Activated CD4-positive, alpha-beta T cell treated with anti-CD3 and anti-CD28 coated beads for 36 hours (primary cell): ENCODE results near the gene KLHL17. TPM values are rescaled to one million over a fixed set of nuclear protein-coding genes. Genes with fewer than 3 reads are reported as not detected.

Experiments
- ATAC-seq: fragments of 200-7000 bp; cut with Tn5 transposase; one replicate; pipeline ENCODE4 v1.10.0; 2021; ENCODE audit warnings: mild to moderate bottlenecking, moderate library complexity
- CTCF ChIA-PET: fragments of 350-600 bp; sonication (Branson Sonifier 250); formaldehyde crosslinking; loops from one replicate; lab custom pipeline; 2021; ENCODE audit warnings: antibody characterized with exemption; lab: Charles Lee
- POLR2A ChIA-PET: fragments of 350-600 bp; sonication (Branson Sonifier 250); formaldehyde crosslinking; loops from one replicate; lab custom pipeline; 2021; ENCODE audit warnings: antibody characterized with exemption, inconsistent platforms; lab: Charles Lee
- DNase-seq: peaks from one replicate; pipeline ENCODE4 v3.0.0-alpha.2; 2020
- H3K27ac Mint-ChIP-seq: one replicate; pipeline ENCODE4 v1.8.0; 2021; ENCODE audit warnings: mixed read lengths
- H3K27me3 Mint-ChIP-seq: one replicate; pipeline ENCODE4 v1.8.0; 2021; ENCODE audit warnings: mixed read lengths
- H3K36me3 Mint-ChIP-seq: one replicate; pipeline ENCODE4 v1.8.0; 2021; ENCODE audit warnings: low read depth, mixed read lengths
- H3K4me1 Mint-ChIP-seq: one replicate; pipeline ENCODE4 v1.8.0; 2021; ENCODE audit warnings: mixed read lengths
- H3K4me3 Mint-ChIP-seq: one replicate; pipeline ENCODE4 v1.8.0; 2021; ENCODE audit warnings: mild to moderate bottlenecking, moderate library complexity, mixed read lengths
- H3K9me3 Mint-ChIP-seq: one replicate; pipeline ENCODE4 v1.8.0; 2021; ENCODE audit warnings: low read depth, mixed read lengths
- intact Hi-C, 2 experiments: fragments of 100-400 bp; cut with DNase I in 1 of 2; cut with micrococcal nuclease in 1 of 2; formaldehyde crosslinking; loops; one replicate each; pipeline versions ENCODE4 v1.14.2 to v1.15.1; 2022 to 2024; cut with DNase I, micrococcal nuclease
- total RNA-seq, 2 experiments: library from RNA; stranded (reverse); gene quantifications; one replicate each; pipeline ENCODE4 v1.2.3, GENCODE V29; 2021

Gene KLHL17
- total RNA-seq, 2 experiments from 2014 or later: 16.8 to 21.7 TPM

DNA sequence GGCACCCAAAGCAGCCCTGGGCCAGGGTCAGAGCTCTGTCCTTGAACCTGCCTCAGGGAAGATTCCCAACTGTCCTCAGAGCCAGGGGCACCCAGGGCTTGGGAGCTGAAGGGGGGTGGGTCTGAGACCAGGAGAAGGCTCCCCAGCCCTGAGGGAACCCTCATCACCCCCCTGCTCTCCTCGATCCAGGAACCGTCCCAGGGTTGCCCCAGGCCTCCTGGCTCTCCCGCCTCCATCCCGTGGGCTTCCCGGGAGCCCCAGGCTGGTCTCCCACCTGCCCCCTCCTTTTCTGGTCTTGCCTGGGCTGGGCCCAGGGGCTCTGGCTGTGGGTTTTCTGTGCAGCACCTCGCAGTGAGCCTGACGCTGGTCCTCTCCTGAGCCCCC, 43.3 kb upstream of the KLHL17 start:
- Mint-ChIP-seq H3K27ac (no peak overlapping the region), H3K9me3 (no peaks in the 10 kb centered on the region), H3K36me3 (no peaks in the 10 kb centered on the region), H3K27me3 (peaks cover 31% of the 10 kb centered on the region), H3K4me3 (no peak overlapping the region), H3K4me1 (peaks cover 11% of the 10 kb centered on the region)
- ChIA-PET POLR2A (no interaction called here), CTCF (no interaction called here)
- no peak for DNase-seq
- intact Hi-C loops: no loop called here
- ATAC-seq: no peak

GRCh38 chr1:917466-918091, 42.8 kb upstream of the KLHL17 start:
- ATAC-seq (no peak), DNase-seq (no peak)
- intact Hi-C loops: no loop called here
- Mint-ChIP-seq H3K9me3 (no peaks in the 10 kb centered on the region), H3K27ac (no peak overlapping the region), H3K27me3 (peaks cover 34% of the 10 kb centered on the region), H3K36me3 (no peaks in the 10 kb centered on the region), H3K4me1 (peaks cover 10% of the 10 kb centered on the region), H3K4me3 (no peak overlapping the region)
- POLR2A ChIA-PET: no interaction called here
- CTCF ChIA-PET: no interaction called here

DNA sequence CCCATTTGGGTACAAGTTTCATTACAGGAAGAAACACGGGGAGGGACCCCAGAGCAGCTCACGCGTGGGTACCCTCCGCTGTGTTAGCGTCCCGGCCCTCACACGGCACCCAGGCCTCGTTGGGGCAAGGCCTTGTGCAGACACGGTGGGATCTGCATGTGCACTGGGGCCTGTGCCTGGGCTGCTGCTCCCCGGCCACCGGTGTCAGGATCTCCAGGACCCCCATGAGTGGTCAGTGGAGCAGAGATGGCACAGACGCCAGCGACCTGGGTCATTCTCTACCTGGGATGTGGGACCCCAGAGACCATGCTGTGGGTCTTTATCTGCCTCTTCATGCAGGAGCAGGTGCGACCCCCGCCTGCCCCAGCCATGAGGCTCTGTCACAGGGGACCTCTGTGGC, 42.0 kb upstream of the KLHL17 start:
- Mint-ChIP-seq H3K9me3 (no peaks in the 10 kb centered on the region), H3K27me3 (peaks cover 35% of the 10 kb centered on the region), H3K36me3 (peaks cover 1% of the 10 kb centered on the region), H3K4me1 (peaks cover 11% of the 10 kb centered on the region), H3K4me3 (no peak overlapping the region), H3K27ac (no peak overlapping the region)
- ChIA-PET POLR2A (no interaction called here), CTCF (no interaction called here)
- ATAC-seq: no peak
- no peak for DNase-seq
- intact Hi-C loops: no loop called here

GRCh38 chr1:918843-919242, 41.5 kb upstream of the KLHL17 start:
- H3K9me3 Mint-ChIP-seq: no peaks in the 10 kb centered on the region
- H3K4me3 Mint-ChIP-seq: no peak overlapping the region
- peaks cover 37% of the 10 kb centered on the region for H3K27me3 Mint-ChIP-seq
- ATAC-seq: no peak
- peaks cover 12% of the 10 kb centered on the region for H3K4me1 Mint-ChIP-seq
- DNase-seq: no peak
- intact Hi-C loops: no loop called here
- ChIA-PET CTCF (no interaction called here), POLR2A (no interaction called here)
- no peak overlapping the region for H3K27ac Mint-ChIP-seq
- H3K36me3 Mint-ChIP-seq: peaks cover 2% of the 10 kb centered on the region

- Mint-ChIP-seq H3K36me3 (peaks cover 2% of the 10 kb centered on the region), H3K9me3 (no peaks in the 10 kb centered on the region), H3K27ac (no peak overlapping the region), H3K4me3 (no peak overlapping the region), H3K4me1 (peaks cover 12% of the 10 kb centered on the region), H3K27me3 (peaks cover 37% of the 10 kb centered on the region)
- intact Hi-C loops: no loop called here
- ChIA-PET POLR2A (no interaction called here), CTCF (interaction anchor here (1.6 kb wide), 1 partner anchor 7 kb away, joined by 5 read pairs; no protein-coding TSS in a partner anchor)
- DNase-seq (no peak), ATAC-seq (no peak)
Measured at GRCh38 chr1:919271-919872, 41.0 kb upstream of the KLHL17 start.

GRCh38 chr1:920010-920409, 40.4 kb upstream of the KLHL17 start:
- intact Hi-C loops: loop anchor here (2.0 to 5.0 kb wide), 2 partner anchors 21 to 48 kb away; no protein-coding TSS in a partner anchor
- DNase-seq (no peak), ATAC-seq (no peak)
- H3K27ac Mint-ChIP-seq: no peak overlapping the region
- ChIA-PET CTCF (interaction anchor here (1.6 kb wide), 1 partner anchor 8 kb away, joined by 5 read pairs; no protein-coding TSS in a partner anchor), POLR2A (no interaction called here)
- peaks cover 12% of the 10 kb centered on the region for H3K4me1 Mint-ChIP-seq
- no peaks in the 10 kb centered on the region for H3K9me3 Mint-ChIP-seq
- H3K4me3 Mint-ChIP-seq: no peak overlapping the region
- peaks cover 2% of the 10 kb centered on the region for H3K36me3 Mint-ChIP-seq
- H3K27me3 Mint-ChIP-seq: peaks cover 37% of the 10 kb centered on the region

GRCh38 chr1:920521-920920, 39.9 kb upstream of the KLHL17 start:
- H3K4me1 Mint-ChIP-seq: peaks cover 12% of the 10 kb centered on the region
- H3K9me3 Mint-ChIP-seq: no peaks in the 10 kb centered on the region
- POLR2A ChIA-PET: no interaction called here
- CTCF ChIA-PET: interaction anchor here (1.6 kb wide), 1 partner anchor 8 kb away, joined by 5 read pairs; no protein-coding TSS in a partner anchor
- ATAC-seq (no peak), DNase-seq (no peak)
- H3K27ac Mint-ChIP-seq: no peak overlapping the region
- intact Hi-C loops: loop anchor here (2.0 to 5.0 kb wide), 2 partner anchors 20 to 48 kb away; no protein-coding TSS in a partner anchor
- H3K4me3 Mint-ChIP-seq: no peak overlapping the region
- peaks cover 2% of the 10 kb centered on the region for H3K36me3 Mint-ChIP-seq
- peaks cover 37% of the 10 kb centered on the region for H3K27me3 Mint-ChIP-seq

DNA sequence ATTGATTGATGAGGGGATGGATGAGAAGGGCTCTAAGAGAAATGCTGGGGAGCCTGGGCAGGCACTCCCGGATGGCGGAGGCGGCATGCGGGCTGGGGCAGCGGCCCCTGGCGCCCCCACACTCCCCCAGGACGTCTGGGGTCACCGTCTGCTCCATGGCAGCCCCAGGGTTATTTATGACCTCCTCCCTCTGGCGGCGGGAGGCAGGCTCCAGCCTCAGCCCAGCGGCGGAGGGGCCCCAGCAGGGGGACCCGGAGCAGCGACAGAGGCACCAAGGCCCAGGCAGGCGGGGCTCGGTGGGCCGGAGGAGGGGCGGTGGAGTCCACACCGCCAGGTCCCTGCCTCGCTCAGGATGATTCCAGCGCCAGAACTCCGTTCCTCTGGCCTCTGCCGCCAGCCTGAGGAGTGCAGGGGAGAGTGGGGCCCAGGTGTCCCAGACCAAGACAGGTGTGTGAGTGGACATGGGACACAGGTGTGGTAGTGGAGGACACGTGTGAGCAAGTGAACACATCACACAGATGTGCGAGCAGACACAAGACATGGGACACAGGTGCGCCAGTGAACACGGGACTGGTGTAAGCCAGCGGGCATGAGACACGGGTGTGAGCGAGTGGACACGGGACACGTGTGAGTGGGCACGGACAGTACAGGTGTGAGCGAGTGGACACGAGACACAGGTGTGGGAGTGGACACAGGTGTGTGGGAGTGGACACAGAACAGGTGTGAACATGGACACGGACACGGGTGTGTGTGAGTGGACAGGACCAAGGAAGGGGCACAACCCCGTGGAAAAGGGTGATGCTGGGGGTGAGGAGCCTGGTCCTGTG, 39.2 kb upstream of the KLHL17 start:
- Mint-ChIP-seq H3K4me3 (no peak overlapping the region), H3K27me3 (peaks cover 42% of the 10 kb centered on the region), H3K4me1 (peaks cover 12% of the 10 kb centered on the region), H3K27ac (no peak overlapping the region), H3K36me3 (peaks cover 2% of the 10 kb centered on the region), H3K9me3 (no peaks in the 10 kb centered on the region)
- intact Hi-C loops: loop anchor here (2.0 to 5.0 kb wide), 2 partner anchors 20 to 49 kb away; no protein-coding TSS in a partner anchor
- ChIA-PET POLR2A (no interaction called here), CTCF (interaction anchor here (1.6 kb wide), 1 partner anchor 9 kb away, joined by 5 read pairs; no protein-coding TSS in a partner anchor)
- DNase-seq: peak; percentile 52
- ATAC-seq: peak; percentile 42

- H3K4me3 Mint-ChIP-seq: peak within 1 kb of the TSS; percentile 60
- CTCF ChIA-PET: no interaction called here
- POLR2A ChIA-PET: no interaction called here
- peaks cover 48% of the 10 kb centered on the region for H3K27me3 Mint-ChIP-seq
- DNase-seq: peak; percentile 65
- peaks cover 12% of the 10 kb centered on the region for H3K4me1 Mint-ChIP-seq
- no peak within 1 kb of the TSS for H3K27ac Mint-ChIP-seq
- no peaks in the 10 kb centered on the region for H3K9me3 Mint-ChIP-seq
- intact Hi-C loops: loop anchor here in 1 of 2 experiments (5.0 kb wide), 1 partner anchor 51 kb away; no protein-coding TSS in a partner anchor
- H3K36me3 Mint-ChIP-seq: peaks cover 2% of the 10 kb centered on the region
- no peak for ATAC-seq
Measured at GRCh38 chr1:923131-923990, 37.0 kb upstream of the KLHL17 start, which contains the start of gene SAMD11. Gene SAMD11 (plus strand): TSS chr1:923923. CDS start chr1:924432, 509 bp downstream.

- no peak overlapping the region for H3K4me3 Mint-ChIP-seq
- H3K27ac Mint-ChIP-seq: no peak overlapping the region
- H3K27me3 Mint-ChIP-seq: peaks cover 48% of the 10 kb centered on the region
- no peaks in the 10 kb centered on the region for H3K9me3 Mint-ChIP-seq
- ChIA-PET POLR2A (no interaction called here), CTCF (no interaction called here)
- DNase-seq (no peak), ATAC-seq (no peak)
- H3K36me3 Mint-ChIP-seq: peaks cover 2% of the 10 kb centered on the region
- H3K4me1 Mint-ChIP-seq: peaks cover 12% of the 10 kb centered on the region
- intact Hi-C loops: loop anchor here in 1 of 2 experiments (5.0 kb wide), 1 partner anchor 52 kb away; no protein-coding TSS in a partner anchor
Measured at GRCh38 chr1:923991-924655, 36.3 kb upstream of the KLHL17 start.
